SK-N-SH (cell line): ENCODE data around the gene SPATA16. TPM values are rescaled to one million over a fixed set of nuclear protein-coding genes. Genes with fewer than 3 reads are reported as not detected.

Experiments
- CTCF ChIA-PET: fragments of 300-600, 350-600 bp; formaldehyde crosslinking; extraction: SDS; loops from one replicate; lab custom pipeline; 2021; lab: Yijun Ruan, JAX
- POLR2A ChIA-PET: fragments of 350-600 bp; sonication (Branson Sonifier 250); formaldehyde crosslinking; extraction: SDS; loops from one replicate; lab custom pipeline; 2020; ENCODE audit warnings: antibody characterized with exemption, inconsistent platforms; lab: Yijun Ruan, JAX
- DNase-seq: peaks from one replicate; pipeline ENCODE4 v3.0.0; 2012
- H2AFZ ChIP-seq: fragments of 200-600 bp; sonication (generic); 2 replicates; pipeline ENCODE4 v1.8.1; 2016; ENCODE audit warnings: antibody characterized with exemption, mild to moderate bottlenecking, low read depth
- H3F3A ChIP-seq: fragments of 200-600 bp; sonication (generic); replicated peaks from 2 replicates; pipeline ENCODE3; 2016; ENCODE audit warnings: antibody characterized with exemption, mild to moderate bottlenecking; ENCODE audit not compliant: insufficient read depth
- H3K27ac ChIP-seq, 2 experiments: fragments of 200-500 bp in 1 of 2; fragments of 200-600 bp in 1 of 2; sonication (Bioruptor generic) in 1 of 2; sonication (generic), shearing (Covaris generic) in 1 of 2; 2 replicates each; pipeline versions ENCODE4 v1.5.1 to v1.6.1; 2014 to 2016; ENCODE audit warnings: low read depth in 2 of 2, inconsistent platforms in 1 of 2, low read length in 1 of 2, mild to moderate bottlenecking in 1 of 2, mixed read lengths in 1 of 2
- H3K27me3 ChIP-seq: fragments of 200-600 bp; sonication (generic), shearing (Covaris generic); 2 replicates; pipeline ENCODE4 v1.6.1; 2016; ENCODE audit warnings: mixed run types; ENCODE audit not compliant: insufficient read depth
- H3K36me3 ChIP-seq, 2 experiments: fragments of 200-500 bp in 1 of 2; fragments of 200-600 bp in 1 of 2; sonication (Bioruptor generic) in 1 of 2; sonication (generic) in 1 of 2; replicated peaks in 1 of 2; 2 replicates each; pipeline versions ENCODE3 to v1.5.1; 2014 to 2016; ENCODE audit warnings: low read length in 1 of 2, mild to moderate bottlenecking in 1 of 2; ENCODE audit not compliant: insufficient read depth in 2 of 2, control insufficient read depth in 1 of 2
- H3K4me1 ChIP-seq, 2 experiments: fragments of 200-500 bp in 1 of 2; fragments of 200-600 bp in 1 of 2; sonication (Bioruptor generic) in 1 of 2; sonication (generic), shearing (Covaris generic) in 1 of 2; 2 replicates each; pipeline versions ENCODE4 v1.5.1 to v1.6.1; 2014 to 2016; ENCODE audit warnings: low read depth in 1 of 2, low read length in 1 of 2, mixed run types in 1 of 2; ENCODE audit not compliant: insufficient read depth in 2 of 2, control insufficient read depth in 1 of 2
- H3K4me2 ChIP-seq: fragments of 200-600 bp; sonication (generic), shearing (Covaris generic); 2 replicates; pipeline ENCODE4 v1.6.1; 2017; ENCODE audit warnings: mixed run types
- H3K4me3 ChIP-seq, 2 experiments: fragments of 200-500 bp in 1 of 2; fragments of 200-600 bp in 1 of 2; sonication (Bioruptor generic) in 1 of 2; sonication (generic), shearing (Covaris generic) in 1 of 2; 2 replicates each; pipeline versions ENCODE4 v1.5.1 to v1.8.1; 2014 to 2016; ENCODE audit warnings: low read depth in 2 of 2, inconsistent platforms in 1 of 2, low read length in 1 of 2, mild to moderate bottlenecking in 1 of 2, mixed read lengths in 1 of 2, moderate library complexity in 1 of 2
- H3K79me2 ChIP-seq: fragments of 200-600 bp; sonication (generic); 2 replicates; pipeline ENCODE4 v1.8.1; 2017; ENCODE audit warnings: mild to moderate bottlenecking; ENCODE audit not compliant: insufficient read depth
- H3K9ac ChIP-seq: fragments of 200-600 bp; sonication (generic); 2 replicates; pipeline ENCODE4 v1.6.1; 2017; ENCODE audit warnings: mixed run types
- H3K9me2 ChIP-seq: fragments of 200-600 bp; sonication (generic); 2 replicates; pipeline ENCODE4 v1.6.1; 2017; ENCODE audit warnings: mixed run types
- H3K9me3 ChIP-seq: fragments of 200-600 bp; sonication (generic); 2 replicates; pipeline ENCODE4 v1.6.1; 2017; ENCODE audit warnings: mixed run types, mild to moderate bottlenecking, moderate library complexity
- H4K20me1 ChIP-seq: fragments of 200-600 bp; sonication (generic); 2 replicates; pipeline ENCODE4 v1.6.1; 2017; ENCODE audit warnings: mild to moderate bottlenecking, mixed run types; ENCODE audit not compliant: insufficient read depth
- EZH2phosphoT487 ChIP-seq: fragments of 200-600 bp; sonication (generic); IDR thresholded peaks from 2 replicates; pipeline ENCODE4 v1.6.1; 2017; ENCODE audit warnings: low read depth, mixed run types, mild to moderate bottlenecking, antibody characterized with exemption, moderate library complexity, borderline replicate concordance
- FOXJ3 ChIP-seq: sonication (generic); formaldehyde crosslinking; IDR thresholded peaks from 2 replicates; pipeline ENCODE4 v1.5.1; 2020; ENCODE audit warnings: mild to moderate bottlenecking, missing genetic modification reagents
- FOXM1 ChIP-seq: IDR thresholded peaks from 2 replicates; pipeline ENCODE4 v1.4.0; 2012; ENCODE audit warnings: low read depth, mild to moderate bottlenecking
- MEF2A ChIP-seq: IDR thresholded peaks from 2 replicates; pipeline ENCODE4 v1.4.0; 2012; ENCODE audit warnings: low read depth, borderline replicate concordance
- POLR2AphosphoS5 ChIP-seq: IDR thresholded peaks from 2 replicates; pipeline ENCODE4 v1.6.1; 2012; ENCODE audit warnings: low read depth, low read length
- SIN3A ChIP-seq: IDR thresholded peaks from 2 replicates; pipeline ENCODE4 v1.6.1; 2012; ENCODE audit warnings: low read depth, mild to moderate bottlenecking, low read length, moderate library complexity, borderline replicate concordance
- TEAD4 ChIP-seq: IDR thresholded peaks from 2 replicates; pipeline ENCODE4 v1.4.0; 2012; ENCODE audit warnings: mild to moderate bottlenecking, borderline replicate concordance; ENCODE audit not compliant: insufficient read depth
- YY1 ChIP-seq: IDR thresholded peaks from 2 replicates; pipeline ENCODE4 v1.4.0; 2012; ENCODE audit warnings: low read depth, mild to moderate bottlenecking
- WGBS: methylation state at CpG from one replicate; pipeline ENCODE4 v1.1.6; 2017; ENCODE audit warnings: low lambda C conversion rate; 5-methylcytosine and 5-hydroxymethylcytosine counted together
- polyA plus RNA-seq, 3 experiments: library from polyadenylated mRNA; depleted of rRNA; stranded (reverse); fragments of >200 nt; gene quantifications; 2 replicates each; pipeline ENCODE4 v1.2.3, GENCODE V29; 2012
- TF ChIP-seq, protein P1 (sequence below): fragments of 200-600 bp; sonication (generic); IDR thresholded peaks from 2 replicates; pipeline ENCODE4 v1.6.1; 2017; ENCODE audit warnings: antibody characterized with exemption, mild to moderate bottlenecking, moderate library complexity
- TF ChIP-seq, protein P2 (sequence below): IDR thresholded peaks from 2 replicates; pipeline ENCODE4 v1.4.0; 2012; ENCODE audit warnings: low read depth, borderline replicate concordance
- TF ChIP-seq, protein P3 (sequence below): IDR thresholded peaks from 2 replicates; pipeline ENCODE4 v1.6.1; 2012; ENCODE audit warnings: mild to moderate bottlenecking, low read depth, low read length, moderate library complexity
- TF ChIP-seq, protein P4 (sequence below): IDR thresholded peaks from 2 replicates; pipeline ENCODE4 v1.4.0; 2012; ENCODE audit warnings: low read depth
- TF ChIP-seq, protein P5 (sequence below): IDR thresholded peaks from 2 replicates; pipeline ENCODE4; 2012

The SPATA16 gene
- polyA plus RNA-seq, 1 of the 3 experiments (the other 2 are of a cell fraction): not detected

DNA sequence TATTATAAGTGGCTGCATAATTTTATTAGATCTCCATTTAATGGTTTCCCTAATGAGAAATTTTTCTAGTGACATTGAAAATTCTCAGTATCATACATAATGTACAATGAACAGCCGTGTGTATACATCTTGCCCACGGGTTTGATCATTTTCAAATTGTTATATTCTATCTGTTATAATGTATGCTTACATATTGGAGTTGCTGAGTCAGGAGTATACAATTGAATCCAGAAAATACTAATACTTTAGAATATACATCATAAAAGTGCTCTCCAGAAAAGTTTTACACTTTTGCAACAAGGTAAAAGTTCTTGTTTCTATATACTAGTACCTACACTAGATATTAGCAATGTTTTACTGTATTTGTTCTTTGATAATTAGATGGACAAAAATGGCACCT is 82.8 kb downstream of the SPATA16 start (continued):
- no peak for TF ChIP-seq FOXJ3 (CRISPR knock-in tag)
- TF ChIP-seq, all 33 proteins: peak for 0

DNA sequence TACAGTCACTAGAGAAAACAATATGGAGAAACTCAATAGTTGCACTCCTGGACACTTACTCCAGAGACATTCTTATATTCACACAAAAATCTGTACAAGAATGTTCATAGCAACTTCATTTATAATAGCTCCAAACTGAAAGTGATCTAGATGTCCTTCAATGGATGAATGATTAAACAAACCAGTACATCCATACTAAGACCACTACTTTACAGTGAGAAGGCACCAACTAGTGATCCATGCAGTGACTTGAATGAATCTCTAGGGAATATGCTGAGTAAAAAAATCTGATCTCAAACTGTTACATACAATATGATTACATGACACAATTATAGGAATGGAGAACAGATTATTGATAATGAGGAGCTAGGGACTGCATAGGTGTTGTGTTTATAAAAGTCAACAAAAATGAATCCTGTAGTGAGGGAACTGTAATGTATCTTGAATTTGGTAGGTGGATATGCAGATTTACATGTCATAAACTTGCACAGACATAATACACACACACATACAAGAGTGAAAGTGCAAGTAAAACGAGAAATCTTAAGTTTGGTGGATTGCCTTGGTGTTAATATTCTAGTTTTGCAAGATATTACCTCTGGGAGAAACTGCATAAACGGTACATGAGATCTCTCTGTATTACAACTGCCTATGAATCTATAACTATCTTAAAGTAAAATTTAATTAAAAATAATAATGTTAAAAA is 85.7 kb downstream of the SPATA16 start:
- Histone ChIP-seq H3K4me2 (no peak overlapping the region; the same call in 1 of the 2 replicates), H3F3A (no peaks in the 10 kb centered on the region), H3K79me2 (no peaks in the 10 kb centered on the region), H3K9me2 (no peaks in the 10 kb centered on the region), H3K27ac (no peak overlapping the region), H4K20me1 (no peaks in the 10 kb centered on the region), H3K9me3 (no peaks in the 10 kb centered on the region), H3K9ac (no peak overlapping the region), H2AFZ (no peak overlapping the region), H3K27me3 (no peaks in the 10 kb centered on the region), H3K4me1 (no peaks in the 10 kb centered on the region), H3K36me3 (no peaks in the 10 kb centered on the region), H3K4me3 (no peak overlapping the region)
- ChIA-PET POLR2A (no interaction called here), CTCF (interaction anchor here (0.8 kb wide), 1 partner anchor 11 kb away, joined by 4 read pairs; no protein-coding TSS in a partner anchor)
- no peak for DNase-seq
- TF ChIP-seq, protein P1, sequence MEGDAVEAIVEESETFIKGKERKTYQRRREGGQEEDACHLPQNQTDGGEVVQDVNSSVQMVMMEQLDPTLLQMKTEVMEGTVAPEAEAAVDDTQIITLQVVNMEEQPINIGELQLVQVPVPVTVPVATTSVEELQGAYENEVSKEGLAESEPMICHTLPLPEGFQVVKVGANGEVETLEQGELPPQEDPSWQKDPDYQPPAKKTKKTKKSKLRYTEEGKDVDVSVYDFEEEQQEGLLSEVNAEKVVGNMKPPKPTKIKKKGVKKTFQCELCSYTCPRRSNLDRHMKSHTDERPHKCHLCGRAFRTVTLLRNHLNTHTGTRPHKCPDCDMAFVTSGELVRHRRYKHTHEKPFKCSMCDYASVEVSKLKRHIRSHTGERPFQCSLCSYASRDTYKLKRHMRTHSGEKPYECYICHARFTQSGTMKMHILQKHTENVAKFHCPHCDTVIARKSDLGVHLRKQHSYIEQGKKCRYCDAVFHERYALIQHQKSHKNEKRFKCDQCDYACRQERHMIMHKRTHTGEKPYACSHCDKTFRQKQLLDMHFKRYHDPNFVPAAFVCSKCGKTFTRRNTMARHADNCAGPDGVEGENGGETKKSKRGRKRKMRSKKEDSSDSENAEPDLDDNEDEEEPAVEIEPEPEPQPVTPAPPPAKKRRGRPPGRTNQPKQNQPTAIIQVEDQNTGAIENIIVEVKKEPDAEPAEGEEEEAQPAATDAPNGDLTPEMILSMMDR: no peak
- TF ChIP-seq, protein P2, sequence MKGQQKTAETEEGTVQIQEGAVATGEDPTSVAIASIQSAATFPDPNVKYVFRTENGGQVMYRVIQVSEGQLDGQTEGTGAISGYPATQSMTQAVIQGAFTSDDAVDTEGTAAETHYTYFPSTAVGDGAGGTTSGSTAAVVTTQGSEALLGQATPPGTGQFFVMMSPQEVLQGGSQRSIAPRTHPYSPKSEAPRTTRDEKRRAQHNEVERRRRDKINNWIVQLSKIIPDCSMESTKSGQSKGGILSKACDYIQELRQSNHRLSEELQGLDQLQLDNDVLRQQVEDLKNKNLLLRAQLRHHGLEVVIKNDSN: no peak
- TF ChIP-seq, protein P3, sequence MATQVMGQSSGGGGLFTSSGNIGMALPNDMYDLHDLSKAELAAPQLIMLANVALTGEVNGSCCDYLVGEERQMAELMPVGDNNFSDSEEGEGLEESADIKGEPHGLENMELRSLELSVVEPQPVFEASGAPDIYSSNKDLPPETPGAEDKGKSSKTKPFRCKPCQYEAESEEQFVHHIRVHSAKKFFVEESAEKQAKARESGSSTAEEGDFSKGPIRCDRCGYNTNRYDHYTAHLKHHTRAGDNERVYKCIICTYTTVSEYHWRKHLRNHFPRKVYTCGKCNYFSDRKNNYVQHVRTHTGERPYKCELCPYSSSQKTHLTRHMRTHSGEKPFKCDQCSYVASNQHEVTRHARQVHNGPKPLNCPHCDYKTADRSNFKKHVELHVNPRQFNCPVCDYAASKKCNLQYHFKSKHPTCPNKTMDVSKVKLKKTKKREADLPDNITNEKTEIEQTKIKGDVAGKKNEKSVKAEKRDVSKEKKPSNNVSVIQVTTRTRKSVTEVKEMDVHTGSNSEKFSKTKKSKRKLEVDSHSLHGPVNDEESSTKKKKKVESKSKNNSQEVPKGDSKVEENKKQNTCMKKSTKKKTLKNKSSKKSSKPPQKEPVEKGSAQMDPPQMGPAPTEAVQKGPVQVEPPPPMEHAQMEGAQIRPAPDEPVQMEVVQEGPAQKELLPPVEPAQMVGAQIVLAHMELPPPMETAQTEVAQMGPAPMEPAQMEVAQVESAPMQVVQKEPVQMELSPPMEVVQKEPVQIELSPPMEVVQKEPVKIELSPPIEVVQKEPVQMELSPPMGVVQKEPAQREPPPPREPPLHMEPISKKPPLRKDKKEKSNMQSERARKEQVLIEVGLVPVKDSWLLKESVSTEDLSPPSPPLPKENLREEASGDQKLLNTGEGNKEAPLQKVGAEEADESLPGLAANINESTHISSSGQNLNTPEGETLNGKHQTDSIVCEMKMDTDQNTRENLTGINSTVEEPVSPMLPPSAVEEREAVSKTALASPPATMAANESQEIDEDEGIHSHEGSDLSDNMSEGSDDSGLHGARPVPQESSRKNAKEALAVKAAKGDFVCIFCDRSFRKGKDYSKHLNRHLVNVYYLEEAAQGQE: no peak
- 24% methylated on average over 2 of the region's 2 CpGs for WGBS

DNA sequence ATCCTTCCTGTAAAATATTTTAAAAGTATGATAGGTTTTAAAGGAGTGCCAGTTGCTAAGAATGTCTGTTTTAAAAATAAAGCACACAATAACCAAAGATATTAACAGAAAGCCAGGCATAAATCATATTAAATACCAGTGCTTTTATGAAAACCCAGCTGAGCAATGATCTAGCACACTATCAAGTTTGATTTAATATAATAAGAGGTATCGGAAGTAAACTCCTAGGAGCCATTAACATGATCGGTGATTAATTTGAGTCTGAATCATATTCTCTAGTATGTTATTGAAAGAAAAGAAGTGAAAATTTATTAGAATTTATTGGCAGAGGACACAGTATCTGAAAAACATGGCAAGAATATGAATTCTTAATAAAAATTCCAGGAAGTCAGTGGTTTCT is 91.7 kb downstream of the SPATA16 start:
- CTCF ChIA-PET: interaction anchor here (1.1 kb wide), 1 partner anchor 29 kb away, joined by 3 read pairs; no protein-coding TSS in a partner anchor
- no peak for DNase-seq
- Histone ChIP-seq H3K27me3 (no peaks in the 10 kb centered on the region), H3K4me3 (no peak overlapping the region), H2AFZ (no peak overlapping the region), H3K4me1 (no peaks in the 10 kb centered on the region; a peak in 1 of 4 replicates), H3F3A (no peaks in the 10 kb centered on the region), H3K27ac (no peak overlapping the region), H4K20me1 (no peaks in the 10 kb centered on the region), H3K9ac (no peak overlapping the region), H3K36me3 (no peaks in the 10 kb centered on the region), H3K9me3 (no peaks in the 10 kb centered on the region), H3K9me2 (no peaks in the 10 kb centered on the region), H3K79me2 (no peaks in the 10 kb centered on the region), H3K4me2 (no peak overlapping the region)
- 92% methylated on average over 2 of the region's 2 CpGs for WGBS
- POLR2A ChIA-PET: no interaction called here
- no peak for TF ChIP-seq POLR2AphosphoS5
- no peak for TF ChIP-seq EZH2phosphoT487
- TF ChIP-seq, protein P4, sequence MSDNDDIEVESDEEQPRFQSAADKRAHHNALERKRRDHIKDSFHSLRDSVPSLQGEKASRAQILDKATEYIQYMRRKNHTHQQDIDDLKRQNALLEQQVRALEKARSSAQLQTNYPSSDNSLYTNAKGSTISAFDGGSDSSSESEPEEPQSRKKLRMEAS: no peak
- no peak for TF ChIP-seq YY1
- TF ChIP-seq, protein P5, sequence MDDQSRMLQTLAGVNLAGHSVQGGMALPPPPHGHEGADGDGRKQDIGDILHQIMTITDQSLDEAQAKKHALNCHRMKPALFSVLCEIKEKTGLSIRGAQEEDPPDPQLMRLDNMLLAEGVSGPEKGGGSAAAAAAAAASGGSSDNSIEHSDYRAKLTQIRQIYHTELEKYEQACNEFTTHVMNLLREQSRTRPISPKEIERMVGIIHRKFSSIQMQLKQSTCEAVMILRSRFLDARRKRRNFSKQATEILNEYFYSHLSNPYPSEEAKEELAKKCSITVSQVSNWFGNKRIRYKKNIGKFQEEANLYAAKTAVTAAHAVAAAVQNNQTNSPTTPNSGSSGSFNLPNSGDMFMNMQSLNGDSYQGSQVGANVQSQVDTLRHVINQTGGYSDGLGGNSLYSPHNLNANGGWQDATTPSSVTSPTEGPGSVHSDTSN: no peak
- TF ChIP-seq MEF2A: no peak
- no peak for TF ChIP-seq TEAD4
- TF ChIP-seq SIN3A: no peak
- TF ChIP-seq FOXM1: no peak
- no peak for TF ChIP-seq FOXJ3 (CRISPR knock-in tag)
- TF ChIP-seq, protein P1: no peak
